Jurkat, Clone E6-1 (cell line): ENCODE results near the gene PTPN7.
"Not testable (repeated sequence)": the region's sequence is repeated elsewhere in the genome, so short reads cannot be mapped to it uniquely, and the experiment has no call there.

Source experiments
- DNase-seq: peaks from one replicate; pipeline ENCODE4 v3.0.0-alpha.2; 2011; ENCODE audit warnings: low read depth, low spot score
- H3K4me3 ChIP-seq: 2 replicates; pipeline ENCODE4 v1.5.1; 2011; ENCODE audit warnings: mild to moderate bottlenecking, low read length, control low read depth, moderate library complexity

Gene PTPN7

GRCh38 chr1:202171292-202172014 lies 11.1 kb upstream of the PTPN7 start:
- no peak overlapping the region for H3K4me3 ChIP-seq
- DNase-seq = no peak

- H3K4me3 ChIP-seq = no peak overlapping the region
Observed at GRCh38 chr1:202170726-202171125, 10.3 kb upstream of the PTPN7 start.

GRCh38 chr1:202168861-202169260 lies 8.5 kb upstream of the PTPN7 start:
- no peak overlapping the region for H3K4me3 ChIP-seq
- DNase-seq = no peak

More at GRCh38 chr1:202170726-202171125, 10.3 kb upstream of the PTPN7 start:
- DNase-seq = no peak

DNA sequence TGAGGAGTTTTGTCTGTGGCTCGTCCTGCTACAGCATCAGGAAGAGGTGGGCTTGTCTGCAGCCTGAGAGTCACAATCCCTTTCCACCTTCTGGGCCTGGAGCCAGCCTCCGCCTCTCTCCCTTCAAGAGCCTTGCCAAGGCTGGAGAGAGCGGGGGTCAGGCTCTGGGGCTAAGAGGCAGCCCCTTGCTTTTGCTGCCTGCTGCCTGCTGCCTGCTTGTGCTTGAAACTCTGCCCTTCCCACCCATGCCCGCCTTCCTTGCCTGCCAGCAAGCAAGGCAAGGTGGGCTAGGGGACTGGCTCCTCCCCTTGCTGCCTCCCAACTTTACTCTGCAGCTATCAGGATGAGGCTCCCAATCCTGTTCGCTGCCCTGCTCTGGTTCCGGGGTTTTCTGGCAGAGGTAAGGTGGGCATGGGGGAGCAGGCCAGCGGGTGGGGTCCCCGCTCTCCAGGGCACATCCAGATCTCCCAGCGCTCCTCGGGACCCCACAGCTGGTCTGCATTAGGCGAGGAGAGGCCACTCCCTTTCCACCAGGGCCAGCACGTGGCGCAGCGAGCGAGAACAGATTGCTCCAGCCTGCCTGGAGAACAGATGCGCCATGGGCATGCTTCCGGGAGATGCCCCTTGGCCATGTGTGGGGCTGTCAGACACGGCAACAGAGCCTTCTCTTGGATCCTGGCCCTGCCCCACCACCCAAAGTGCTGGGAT lies 7.5 kb upstream of the PTPN7 start:
- no peak overlapping the region for H3K4me3 ChIP-seq
- DNase-seq = no peak

DNA sequence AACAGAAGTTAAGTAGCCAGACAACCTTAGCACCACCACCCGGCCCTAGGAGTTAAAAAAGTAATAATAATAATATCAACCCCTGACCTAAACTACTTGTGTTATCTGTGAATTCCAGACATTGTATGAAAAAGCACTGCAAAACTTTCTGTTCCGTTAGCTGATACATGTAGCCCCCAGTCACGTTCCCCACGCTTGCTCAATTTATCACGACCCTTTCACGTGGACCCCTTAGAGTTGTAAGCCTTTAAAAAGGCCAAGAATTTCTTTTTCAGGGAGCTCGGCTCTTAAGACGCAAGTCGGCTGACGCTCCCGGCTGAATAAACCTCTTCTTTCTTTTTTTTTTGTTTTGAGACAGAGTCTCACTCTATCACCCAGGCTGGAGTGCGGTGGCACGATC lies 6.7 kb upstream of the PTPN7 start:
- H3K4me3 ChIP-seq, DNase-seq: not testable (repeated sequence)

DNA sequence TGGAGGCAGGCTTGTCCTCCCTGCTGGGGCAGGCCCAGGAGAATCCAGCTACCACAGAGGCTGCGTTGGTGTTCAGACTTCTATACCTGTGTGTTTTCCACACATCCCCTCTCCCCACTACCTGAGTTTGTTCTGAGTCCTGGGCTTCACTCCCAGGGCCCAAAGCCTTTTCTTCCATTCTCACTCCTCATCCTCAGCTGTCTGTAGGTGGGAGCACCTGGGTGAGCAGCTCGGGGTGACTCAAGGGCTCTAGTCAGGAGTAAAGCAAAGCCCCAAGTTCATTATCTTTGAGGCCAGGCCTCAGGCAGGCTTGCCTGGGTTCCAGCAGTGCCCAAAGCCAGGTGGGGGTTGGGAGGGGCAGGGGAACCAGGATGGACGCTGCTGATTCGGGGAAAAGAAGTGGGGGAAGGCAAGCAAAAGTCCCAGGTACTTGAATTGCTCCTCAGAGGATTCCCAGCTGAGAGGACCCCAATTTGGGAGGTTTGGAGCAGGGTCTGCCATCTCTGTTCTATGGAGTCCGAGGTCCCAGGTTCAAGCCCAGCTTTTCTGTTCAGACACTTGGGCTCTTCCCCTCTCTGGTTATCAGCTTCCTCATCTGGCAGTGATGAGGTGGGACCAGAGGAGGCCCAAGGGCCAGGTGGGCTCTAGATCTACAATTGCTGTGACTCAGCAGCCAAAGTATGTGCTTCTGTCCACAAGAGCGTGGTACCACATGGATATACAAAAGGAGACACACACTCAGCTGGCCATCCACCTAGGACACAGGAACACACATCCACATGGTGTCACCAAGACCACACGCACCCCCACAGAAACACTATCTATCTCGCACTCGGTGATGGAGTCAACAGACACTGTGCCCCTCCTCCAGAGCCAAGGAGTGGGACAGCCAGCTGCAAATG lies 5.8 kb upstream of the PTPN7 start:
- H3K4me3 ChIP-seq = no peak overlapping the region
- no peak for DNase-seq

- H3K4me3 ChIP-seq = peak overlapping the region; percentile 34
- no peak for DNase-seq
Observed at GRCh38 chr1:202165267-202165941, 5.0 kb upstream of the PTPN7 start.

GRCh38 chr1:202164271-202165037 lies 4.1 kb upstream of the PTPN7 start:
- peak; percentile 83 for DNase-seq
- H3K4me3 ChIP-seq = peak overlapping the region; percentile 34

DNA sequence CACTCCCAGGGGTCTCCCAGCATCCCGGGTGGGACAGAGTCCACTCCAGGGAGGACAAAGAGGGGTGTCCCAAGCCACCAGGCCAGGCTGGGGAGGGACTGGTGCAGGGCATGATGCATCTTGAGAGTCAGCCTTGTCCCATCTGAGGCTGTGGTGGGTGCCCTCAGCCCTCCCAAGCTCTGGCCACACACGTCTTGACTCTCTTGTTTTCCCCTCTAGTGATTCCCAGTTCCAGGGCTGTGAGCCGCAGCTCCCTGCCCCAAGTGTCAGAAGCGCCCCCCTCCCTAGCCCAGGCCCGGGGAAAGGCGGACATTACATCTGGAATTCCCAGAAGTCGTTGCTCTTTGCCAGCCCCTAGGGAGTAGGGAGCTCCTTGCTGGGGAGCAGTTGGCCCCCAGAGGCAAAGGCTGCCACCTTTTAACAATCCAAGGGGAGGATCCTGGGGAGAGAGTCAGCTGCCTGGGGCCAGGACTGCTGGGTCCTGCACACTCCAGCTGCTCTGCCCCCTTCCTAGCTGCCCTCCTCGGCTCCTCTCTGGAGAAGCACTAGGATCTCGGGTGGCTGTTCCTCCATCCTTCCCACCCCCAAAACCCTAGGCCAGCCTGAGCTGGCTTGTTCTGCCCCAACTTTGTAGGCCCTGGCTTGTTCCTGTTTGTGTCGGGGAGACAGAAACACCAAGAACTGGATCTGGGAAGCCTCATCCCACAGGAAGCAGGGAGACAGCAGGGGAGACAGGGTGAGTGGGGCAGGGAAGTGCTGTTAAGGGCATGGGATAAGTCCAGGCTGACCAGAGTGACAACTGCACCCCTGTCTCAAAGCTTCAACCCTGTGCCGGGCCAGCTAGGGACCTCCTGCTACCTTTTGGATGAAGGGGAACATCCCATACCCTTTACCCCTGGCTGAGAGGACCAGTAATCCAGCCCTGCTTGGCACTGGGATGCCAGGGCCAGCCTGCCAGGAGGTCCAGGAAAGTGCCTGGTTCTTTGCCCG lies 3.2 kb upstream of the PTPN7 start:
- peak overlapping the region; percentile 79 for H3K4me3 ChIP-seq
- no peak for DNase-seq

GRCh38 chr1:202162418-202163280 lies 2.2 kb upstream of the PTPN7 start:
- DNase-seq = no peak
- peak overlapping the region; percentile 79 for H3K4me3 ChIP-seq

DNA sequence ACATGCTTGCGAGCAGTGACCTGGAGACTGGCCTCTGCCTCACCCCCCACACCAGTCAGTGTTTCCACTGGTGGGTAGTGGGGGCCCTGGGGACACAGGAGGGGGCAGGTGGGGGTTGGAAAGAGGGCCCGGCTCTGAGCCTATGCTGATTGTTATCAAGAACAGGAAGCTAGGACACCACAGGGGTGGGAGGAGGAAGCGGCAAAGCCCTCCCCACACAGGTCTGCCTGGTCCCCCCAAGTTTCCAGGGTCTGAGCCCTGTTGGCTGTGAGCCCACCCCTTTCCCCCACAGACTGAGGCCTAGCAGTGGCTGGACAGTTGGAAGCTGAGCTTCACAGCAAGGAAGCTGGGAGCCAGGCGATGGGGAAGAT lies 1.6 kb upstream of the PTPN7 start:
- peak overlapping the region; percentile 79 for H3K4me3 ChIP-seq
- peak; percentile 77 for DNase-seq

DNA sequence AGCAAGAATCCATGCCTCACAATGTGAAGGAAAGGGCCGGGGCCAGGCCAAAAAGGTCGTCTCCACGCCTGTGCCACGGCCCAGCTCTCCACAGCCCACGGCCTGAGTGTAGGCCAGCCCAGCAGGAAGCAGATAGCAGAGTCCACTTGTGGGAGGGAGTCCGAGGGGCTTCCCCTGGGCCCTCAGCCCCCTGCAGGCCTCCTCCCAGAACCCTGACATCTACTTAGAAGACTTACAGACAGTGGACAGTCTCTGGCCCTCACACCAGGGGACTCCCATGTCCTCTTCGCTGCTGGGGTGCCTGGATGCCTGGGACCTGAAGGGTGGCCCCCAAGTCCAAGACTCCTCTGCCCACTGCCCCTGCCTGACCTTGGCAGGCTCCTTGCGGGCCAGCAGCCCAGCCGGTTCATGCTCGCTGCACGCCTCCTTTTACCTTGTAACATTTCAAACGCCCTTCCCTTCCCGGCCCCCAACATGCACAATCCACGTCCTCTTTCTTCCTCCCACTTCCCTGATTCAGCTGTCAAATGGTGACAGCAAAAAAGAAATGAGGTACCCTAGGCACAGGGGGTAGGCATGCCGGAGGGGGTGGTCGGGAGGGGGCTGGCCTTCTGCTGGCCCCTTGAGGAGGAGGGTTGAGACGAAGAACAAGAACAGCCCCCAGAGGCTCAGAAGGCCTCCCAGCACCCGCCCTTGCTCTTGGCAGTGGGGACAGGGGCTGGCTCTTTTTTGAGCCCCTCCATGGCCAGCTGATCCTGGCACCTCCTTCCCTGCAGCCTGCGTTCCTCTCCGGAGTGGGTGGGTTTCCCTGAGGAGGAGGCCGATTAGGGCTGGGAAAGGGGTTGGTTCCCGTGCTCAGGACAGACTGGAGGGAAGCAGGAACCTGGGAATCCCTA lies 997 bp upstream of the PTPN7 start:
- DNase-seq = no peak
- H3K4me3 ChIP-seq = peak overlapping the region; percentile 79

DNA sequence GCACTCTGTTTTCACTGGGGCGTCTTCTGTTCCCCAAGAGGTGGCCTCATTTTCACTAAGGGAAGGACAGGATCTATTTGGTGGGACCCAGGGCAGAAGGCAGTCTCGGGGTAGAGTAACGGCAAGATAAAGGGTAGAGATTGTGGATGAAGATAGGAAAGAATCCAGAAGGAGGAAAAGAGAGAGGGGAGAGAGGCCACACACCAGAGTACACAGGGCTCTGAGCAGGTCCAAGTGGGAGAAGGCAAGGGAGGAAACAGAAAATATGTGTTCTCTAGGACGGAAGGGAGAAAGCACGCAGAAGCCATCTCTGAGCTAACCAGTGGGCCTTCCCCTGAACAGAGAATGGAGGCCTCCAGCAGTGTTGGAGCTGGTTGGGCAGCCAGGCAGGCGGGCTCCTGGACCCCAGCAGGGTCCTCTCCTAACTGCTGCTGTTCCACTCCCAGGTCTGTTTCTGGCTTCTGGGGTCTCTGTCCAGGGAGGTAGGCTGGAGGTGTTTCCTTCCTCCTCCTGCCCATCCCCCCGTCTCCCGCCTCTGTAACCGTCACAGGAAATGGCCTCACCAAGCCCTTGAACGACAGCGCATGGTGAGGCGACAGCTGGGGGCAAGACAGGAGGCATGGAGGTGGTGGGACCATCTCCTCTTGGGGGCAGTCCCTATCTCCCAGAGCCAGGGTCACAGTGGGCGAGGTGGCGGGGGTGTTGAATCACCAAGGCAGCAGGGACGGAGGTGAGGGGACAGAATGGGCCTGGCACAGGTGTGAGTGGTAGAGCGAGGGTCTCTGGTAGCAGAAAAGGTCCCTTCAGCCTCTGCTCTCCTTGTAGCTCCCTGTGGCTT lies 649 bp downstream of the PTPN7 start:
- H3K4me3 ChIP-seq = peak overlapping the region; percentile 79
- DNase-seq = peak; percentile 76

- H3K4me3 ChIP-seq = peak overlapping the region; percentile 79
- DNase-seq = no peak
Observed at GRCh38 chr1:202158810-202159533, 1.4 kb downstream of the PTPN7 start.
